Neutrophil (primary cell): Measurements from ENCODE around the gene B3GNT8.
A peak's percentile ranks its signal among the peaks of the same experiment; 100 is the strongest.
"Not testable (repeated sequence)": the region's sequence is repeated elsewhere in the genome, so short reads cannot be mapped to it uniquely, and the experiment has no call there.

Experiments
- H3K27ac ChIP-seq: fragments of 200-600 bp; sonication (generic); 2 replicates; pipeline ENCODE4 v1.5.1; 2016; ENCODE audit warnings: mild to moderate bottlenecking, moderate library complexity
- H3K27me3 ChIP-seq: fragments of 200-600 bp; sonication (generic); 2 replicates; pipeline ENCODE4 v1.6.0; 2016; ENCODE audit warnings: mild to moderate bottlenecking
- H3K36me3 ChIP-seq: fragments of 200-600 bp; sonication (generic); 2 replicates; pipeline ENCODE4 v1.5.1; 2017
- H3K4me1 ChIP-seq, 2 experiments: fragments of 200-600 bp in 1 of 2; sonication (generic) in 1 of 2; 1 replicate in 1 of 2; 2 replicates in 1 of 2; pipeline versions ENCODE4 v1.5.1 to v1.6.1; 2013 to 2016; ENCODE audit warnings: low read depth in 1 of 2, low read length in 1 of 2, mild to moderate bottlenecking in 1 of 2, moderate library complexity in 1 of 2; ENCODE audit not compliant: control insufficient read depth in 1 of 2, insufficient read depth in 1 of 2
- H3K4me3 ChIP-seq, 2 experiments: fragments of 200-600 bp in 1 of 2; sonication (generic) in 1 of 2; 1 replicate in 1 of 2; 2 replicates in 1 of 2; pipeline ENCODE4 v1.5.1; 2013 to 2016; ENCODE audit warnings: low read depth in 1 of 2, low read length in 1 of 2, mild to moderate bottlenecking in 1 of 2, moderate library complexity in 1 of 2
- H3K9me3 ChIP-seq: fragments of 200-600 bp; sonication (generic); 2 replicates; pipeline ENCODE4 v1.5.1; 2016
- CTCF ChIP-seq: fragments of 200-600 bp; sonication (generic); IDR thresholded peaks from 2 replicates; pipeline ENCODE4 v1.5.1; 2016; ENCODE audit warnings: antibody characterized with exemption

B3GNT8 gene

DNA sequence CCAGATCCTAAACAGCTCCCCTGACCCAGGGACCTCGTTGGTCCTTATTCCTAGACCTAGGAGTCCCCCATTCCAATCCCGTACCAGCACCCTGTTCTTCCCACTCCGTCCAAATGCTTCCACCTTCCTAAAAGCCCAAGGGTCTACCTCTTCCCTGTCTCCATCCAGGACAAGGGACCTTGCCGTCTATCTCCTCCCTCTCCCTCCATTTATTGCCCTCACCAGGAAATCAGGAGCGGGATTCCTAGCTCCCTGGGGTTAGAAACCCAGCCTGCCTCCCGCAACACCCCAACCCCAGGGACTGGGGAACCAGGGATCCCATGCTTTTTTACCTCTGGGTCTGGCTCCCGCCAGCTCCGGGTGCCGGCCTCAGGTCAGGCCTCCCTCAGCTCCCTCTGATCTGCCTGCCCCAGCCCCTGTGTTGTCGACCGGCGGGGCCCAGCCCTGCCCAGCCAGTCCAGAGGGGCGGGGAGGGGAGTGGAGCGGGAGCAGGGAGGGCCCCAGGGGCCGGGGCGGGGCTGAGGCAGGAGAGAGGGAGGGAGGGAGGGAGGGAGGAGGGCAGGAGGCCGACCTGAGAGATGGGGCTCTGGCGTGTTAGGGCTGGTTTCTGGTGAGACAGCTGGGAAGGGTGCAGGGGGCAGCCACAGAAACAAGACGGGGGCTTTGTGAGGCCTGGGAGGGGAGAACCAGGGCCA lies at the start of gene B3GNT8:
Gene B3GNT8, minus strand, starts transcription at position 423 of the 695 bp plus-strand sequence. CDS start 596 bp downstream, outside the sequence.
- Histone ChIP-seq H3K36me3 (peaks cover 44% of the 10 kb centered on the region), H3K27me3 (no peaks in the 10 kb centered on the region), H3K4me3 (peak within 1 kb of the TSS; percentile 94 to 100), H3K4me1 (peaks cover 87 to 92% of the 10 kb centered on the region in 2 experiments), H3K9me3 (no peaks in the 10 kb centered on the region), H3K27ac (peak within 1 kb of the TSS; percentile 96)
- TF ChIP-seq CTCF = no peak

DNA sequence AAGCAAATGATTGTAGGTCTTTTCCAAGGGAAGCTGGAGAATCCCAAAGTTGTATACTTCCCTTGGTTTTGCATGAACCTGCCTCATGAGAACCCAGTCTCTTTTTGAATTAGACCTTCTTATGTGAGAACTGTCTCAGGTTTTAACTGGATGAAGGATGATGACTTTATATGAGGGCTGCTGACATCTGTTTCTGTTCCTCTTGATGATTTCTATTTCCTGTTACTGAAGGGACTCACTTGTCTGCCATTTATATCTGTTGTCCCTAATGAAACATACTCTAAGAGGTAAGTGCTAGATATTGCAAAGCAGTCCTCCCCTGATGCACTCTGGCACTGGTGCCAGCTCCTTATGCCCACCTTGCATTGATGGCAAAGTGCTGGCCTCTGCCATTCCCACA lies 49.4 kb upstream of the B3GNT8 start:
- no peaks in the 10 kb centered on the region for H3K36me3 ChIP-seq
- H3K4me3 ChIP-seq = no peak overlapping the region
- peaks cover 94% of the 10 kb centered on the region for H3K27me3 ChIP-seq
- no peak overlapping the region for H3K27ac ChIP-seq
- no peaks in the 10 kb centered on the region for H3K9me3 ChIP-seq
- H3K4me1 ChIP-seq = no peaks in the 10 kb centered on the region
- no peak for TF ChIP-seq CTCF

DNA sequence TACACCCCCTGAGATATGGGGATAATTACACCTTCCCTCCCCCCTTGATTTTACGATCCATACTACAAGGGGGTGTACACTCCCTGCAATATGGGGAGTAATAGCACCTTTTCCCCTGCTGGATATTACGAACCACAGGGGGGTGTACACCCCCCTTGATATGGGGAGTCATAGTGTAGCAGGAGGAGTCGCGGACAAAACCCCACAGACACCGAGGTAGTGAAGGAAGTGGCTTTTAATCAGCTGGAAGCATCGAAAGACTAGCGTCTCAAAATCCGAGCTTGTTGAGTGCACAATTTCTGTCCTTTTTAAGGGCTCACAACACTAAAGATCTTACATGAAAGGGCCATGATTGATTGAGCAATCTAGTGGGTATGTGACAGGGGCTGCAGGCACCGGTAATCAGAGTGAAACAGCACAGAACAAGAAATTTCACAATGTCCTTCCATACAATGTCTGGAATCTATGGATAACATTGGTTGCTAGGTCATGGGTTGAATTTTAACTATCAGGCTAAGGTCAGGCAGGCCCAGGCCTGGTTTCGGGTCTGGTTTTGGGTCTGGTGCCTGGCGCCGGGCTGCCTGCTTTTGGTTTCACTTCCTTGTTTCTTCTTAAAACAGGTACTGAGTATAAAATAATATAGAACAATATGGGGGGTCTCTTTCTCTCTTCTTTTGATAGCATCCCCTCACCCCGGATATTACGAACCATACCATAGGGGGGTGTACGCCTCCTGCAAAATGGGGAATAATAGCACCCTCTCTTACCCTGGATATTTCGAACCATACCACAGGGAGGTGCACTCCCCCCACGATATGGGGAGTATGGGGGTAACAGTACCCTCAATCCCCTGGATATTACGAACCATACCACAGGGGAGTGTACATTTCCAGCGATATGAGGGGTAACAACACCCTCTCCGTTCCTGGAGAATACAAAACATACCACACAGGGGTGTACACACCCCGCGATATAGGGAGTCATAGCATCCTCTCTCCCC lies 36.4 kb upstream of the B3GNT8 start:
- peak overlapping the region; percentile 8 to 27 for H3K4me3 ChIP-seq
- H3K4me1 ChIP-seq, H3K9me3 ChIP-seq, H3K36me3 ChIP-seq, H3K27ac ChIP-seq: not testable (repeated sequence)
- H3K27me3 ChIP-seq = peaks cover 100% of the 10 kb centered on the region

GRCh38 chr19:41462497-41462896 lies 35.3 kb upstream of the B3GNT8 start:
- H3K27ac ChIP-seq = no peak overlapping the region
- H3K9me3 ChIP-seq = no peaks in the 10 kb centered on the region
- no peaks in the 10 kb centered on the region for H3K36me3 ChIP-seq
- TF ChIP-seq CTCF = no peak
- peaks cover 0 to 4% of the 10 kb centered on the region in 2 experiments for H3K4me1 ChIP-seq
- H3K27me3 ChIP-seq = peaks cover 100% of the 10 kb centered on the region
- no peak overlapping the region for H3K4me3 ChIP-seq

DNA sequence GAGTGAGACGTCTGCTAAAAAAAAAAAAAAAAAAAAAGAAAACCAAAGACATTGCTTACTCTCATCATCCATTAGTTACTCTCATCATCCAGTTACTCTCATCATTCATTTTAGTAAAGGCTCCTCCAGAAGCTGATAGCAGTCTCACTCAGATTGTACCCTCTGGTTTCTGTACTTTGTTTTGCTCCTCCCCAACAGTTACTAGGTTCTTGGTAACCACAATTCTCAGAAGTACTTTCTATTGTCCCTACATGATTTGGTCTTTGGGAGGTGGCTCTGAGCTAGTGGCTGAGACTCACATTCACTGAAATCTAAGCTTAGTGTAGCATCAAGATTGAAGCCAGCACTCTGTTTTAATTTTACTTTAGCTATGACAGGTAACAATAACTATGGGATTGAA lies 30.1 kb upstream of the B3GNT8 start:
- Histone ChIP-seq H3K27me3 (peaks cover 88% of the 10 kb centered on the region), H3K27ac (no peak overlapping the region)
- TF ChIP-seq CTCF = no peak

More for the DNA sequence above, 30.1 kb upstream of the B3GNT8 start:
- H3K9me3 ChIP-seq = no peaks in the 10 kb centered on the region
- H3K36me3 ChIP-seq = no peaks in the 10 kb centered on the region
- no peaks in the 10 kb centered on the region for H3K4me1 ChIP-seq
- no peak overlapping the region for H3K4me3 ChIP-seq
